AG10803 (cell line): Measurements from ENCODE around the gene FUT3.

ENCODE experiments used
- DNase-seq: peaks from one replicate; pipeline ENCODE4 v3.0.0; 2010; ENCODE audit warnings: low read depth
- H3K4me3 ChIP-seq: 2 replicates; pipeline ENCODE4 v1.5.1; 2011; ENCODE audit warnings: mild to moderate bottlenecking, low read length, control low read depth
- TF ChIP-seq, protein P1 (sequence below): conservative IDR thresholded peaks from 2 replicates; pipeline ENCODE4 v1.5.1; 2011; ENCODE audit warnings: mild to moderate bottlenecking, low read length, control low read depth, inconsistent platforms

FUT3 gene

GRCh38 chr19:5851302-5851701, at the start of gene FUT3:
Gene FUT3, minus strand, starts transcription at chr19:5851449.
- TF ChIP-seq, protein P1, sequence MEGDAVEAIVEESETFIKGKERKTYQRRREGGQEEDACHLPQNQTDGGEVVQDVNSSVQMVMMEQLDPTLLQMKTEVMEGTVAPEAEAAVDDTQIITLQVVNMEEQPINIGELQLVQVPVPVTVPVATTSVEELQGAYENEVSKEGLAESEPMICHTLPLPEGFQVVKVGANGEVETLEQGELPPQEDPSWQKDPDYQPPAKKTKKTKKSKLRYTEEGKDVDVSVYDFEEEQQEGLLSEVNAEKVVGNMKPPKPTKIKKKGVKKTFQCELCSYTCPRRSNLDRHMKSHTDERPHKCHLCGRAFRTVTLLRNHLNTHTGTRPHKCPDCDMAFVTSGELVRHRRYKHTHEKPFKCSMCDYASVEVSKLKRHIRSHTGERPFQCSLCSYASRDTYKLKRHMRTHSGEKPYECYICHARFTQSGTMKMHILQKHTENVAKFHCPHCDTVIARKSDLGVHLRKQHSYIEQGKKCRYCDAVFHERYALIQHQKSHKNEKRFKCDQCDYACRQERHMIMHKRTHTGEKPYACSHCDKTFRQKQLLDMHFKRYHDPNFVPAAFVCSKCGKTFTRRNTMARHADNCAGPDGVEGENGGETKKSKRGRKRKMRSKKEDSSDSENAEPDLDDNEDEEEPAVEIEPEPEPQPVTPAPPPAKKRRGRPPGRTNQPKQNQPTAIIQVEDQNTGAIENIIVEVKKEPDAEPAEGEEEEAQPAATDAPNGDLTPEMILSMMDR, result no peak
- H3K4me3 ChIP-seq, result no peak within 1 kb of the TSS
- no peak for DNase-seq

- no peak overlapping the region for H3K4me3 ChIP-seq
- TF ChIP-seq, protein P1, result no peak
- no peak for DNase-seq
Measured at GRCh38 chr19:5900976-5901375, 49.7 kb upstream of the FUT3 start.

DNA sequence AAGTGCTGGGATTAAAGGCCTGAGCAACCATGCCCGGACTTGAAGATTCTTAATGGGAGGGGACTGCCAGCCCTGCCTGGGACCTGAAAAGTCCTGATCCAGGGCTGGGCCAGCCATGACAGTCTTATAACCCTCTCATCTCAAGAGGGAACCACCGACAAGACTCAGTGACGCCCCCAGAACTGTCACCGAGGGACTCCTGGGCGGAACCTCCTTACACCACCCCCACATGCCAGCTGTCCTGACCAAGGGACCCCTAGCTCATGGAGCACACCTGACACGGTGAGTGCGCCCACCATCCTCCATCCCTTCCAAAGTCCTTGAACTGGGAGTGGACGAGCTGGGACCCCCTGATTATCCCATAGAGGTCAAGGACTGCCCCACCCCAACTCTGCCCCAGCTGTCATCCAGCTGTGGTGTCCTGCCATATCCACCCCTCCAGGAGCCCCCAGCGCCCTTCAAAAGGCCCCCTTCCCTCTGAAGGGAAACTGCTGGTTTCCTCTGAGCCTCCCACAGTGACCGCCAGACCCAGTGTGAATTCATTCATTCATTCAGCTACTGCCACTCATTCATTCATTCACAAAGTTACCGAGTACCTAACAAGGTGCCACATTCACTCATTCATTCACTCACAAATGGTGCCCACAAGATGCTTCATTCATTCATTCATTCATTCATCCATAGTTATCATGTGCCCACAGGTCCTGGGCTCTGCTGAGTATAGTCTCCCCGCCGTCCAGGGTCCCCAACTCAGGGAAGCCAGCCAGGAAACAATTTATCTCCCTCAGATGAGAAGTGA, 48.7 kb upstream of the FUT3 start:
- TF ChIP-seq, protein P1, result no peak
- DNase-seq, result no peak
- no peak overlapping the region for H3K4me3 ChIP-seq

DNA sequence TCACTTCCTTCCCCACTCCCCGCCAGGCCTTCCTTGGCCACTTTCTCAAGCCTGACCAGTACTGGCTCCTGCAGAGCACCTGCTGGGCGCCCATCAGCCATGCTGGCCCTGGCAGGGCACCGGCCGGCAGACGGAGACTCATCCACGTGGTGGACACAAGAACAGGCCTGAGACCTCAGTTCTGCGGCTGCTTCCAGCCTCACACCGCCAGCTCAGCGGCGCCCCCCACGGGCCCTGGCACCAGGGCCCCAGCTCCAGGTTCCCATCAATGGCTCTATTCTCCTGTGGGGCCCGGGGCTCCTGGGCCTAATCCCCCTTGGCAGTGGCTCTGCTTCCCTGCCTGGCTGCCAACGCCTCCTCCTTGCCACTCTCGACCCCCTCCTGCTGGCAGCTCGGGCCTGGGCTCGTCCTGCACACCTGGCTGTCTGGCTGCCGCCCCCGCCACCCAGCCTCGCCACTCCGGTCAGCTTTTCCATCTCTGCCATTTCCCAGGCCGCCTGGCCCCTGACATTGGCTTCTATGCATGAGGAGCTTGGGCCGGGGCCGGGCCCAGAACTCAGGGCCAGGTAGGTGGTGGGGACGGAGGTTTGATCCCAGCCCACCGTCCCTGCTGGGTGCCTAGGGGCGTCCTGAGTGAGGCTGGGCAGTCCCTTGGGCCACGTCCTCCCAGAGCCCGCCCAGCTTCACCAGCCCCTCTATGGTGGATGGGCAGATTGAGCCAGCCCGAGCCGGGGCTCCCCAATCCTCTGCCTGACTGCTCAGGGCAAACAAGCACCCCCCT, 46.1 kb upstream of the FUT3 start:
- DNase-seq, result no peak
- TF ChIP-seq, protein P1, result no peak
- no peak overlapping the region for H3K4me3 ChIP-seq

- TF ChIP-seq, protein P1, result no peak
- no peak for DNase-seq
- no peak overlapping the region for H3K4me3 ChIP-seq
Measured at GRCh38 chr19:5896365-5897076, 45.3 kb upstream of the FUT3 start.

DNA sequence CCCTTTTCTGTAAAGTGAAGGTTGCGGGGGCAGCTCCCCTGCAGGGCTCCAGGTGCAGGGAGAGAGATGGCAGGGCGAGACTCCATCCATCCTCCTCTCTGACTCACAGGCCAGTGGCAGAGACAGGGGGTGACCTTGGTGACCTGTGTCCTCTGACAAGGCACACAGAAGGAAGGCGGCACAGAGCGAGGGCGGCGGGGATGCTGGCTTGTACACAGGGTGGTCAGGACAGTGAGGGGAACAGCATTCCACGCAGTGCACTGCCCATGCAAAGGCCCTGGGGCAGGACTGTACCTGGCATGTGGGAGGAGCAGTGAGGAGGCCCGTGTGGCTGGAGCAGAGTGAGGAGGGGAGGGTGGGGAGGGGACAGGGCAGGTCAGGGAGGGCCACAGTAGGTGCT, 44.6 kb upstream of the FUT3 start:
- TF ChIP-seq, protein P1, result no peak
- DNase-seq, result no peak
- H3K4me3 ChIP-seq, result no peak overlapping the region
